ENCODE results near the gene GRIN3A.

GRIN3A gene

DNA sequence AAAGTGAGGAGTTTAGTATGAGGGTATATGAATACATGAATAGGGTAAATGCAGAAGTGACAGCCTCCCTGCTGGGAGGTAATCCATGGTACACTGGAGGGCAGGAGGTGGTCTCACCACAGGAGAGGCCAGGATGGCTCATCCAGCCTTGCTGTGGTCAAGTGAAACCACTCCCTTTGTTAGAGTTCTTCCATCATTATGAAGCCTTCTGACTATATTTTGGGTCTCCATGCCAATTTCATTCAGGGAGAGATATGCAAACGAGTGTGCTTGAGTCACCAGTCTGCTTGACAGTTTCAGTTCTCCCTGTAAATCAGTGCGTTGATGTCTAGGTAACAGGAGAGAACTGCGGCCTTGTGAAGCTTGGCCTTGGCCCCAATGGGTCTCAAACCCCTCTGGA is 160.1 kb downstream of the GRIN3A start:
- DNase-seq (ENCODE audit: low spot score) = peak; percentile 25

GRCh38 chr9:101574731-101575333 is 163.6 kb downstream of the GRIN3A start:
- DNase-seq (ENCODE audit: low spot score) = no peak

DNA sequence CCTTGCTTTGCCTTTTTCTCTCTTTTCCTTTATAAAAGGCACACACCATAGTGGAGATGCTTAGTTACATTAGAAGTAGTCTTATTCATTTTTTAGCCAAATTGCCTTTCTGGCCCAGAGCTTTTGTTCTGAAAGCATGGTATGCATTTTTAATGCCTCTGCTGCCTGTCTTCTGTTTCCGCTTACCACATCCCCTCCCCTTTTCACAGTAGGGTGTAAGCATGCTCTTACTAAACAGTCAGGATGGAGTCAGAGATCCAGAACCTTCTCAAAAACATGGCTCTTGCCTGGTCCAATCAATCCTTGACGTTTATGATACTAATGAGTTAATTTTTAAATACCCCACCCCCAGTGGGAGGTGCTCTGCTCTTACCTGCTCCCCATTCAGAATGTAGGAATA is 166.1 kb downstream of the GRIN3A start:
- no peak for DNase-seq (ENCODE audit: low spot score)

DNA sequence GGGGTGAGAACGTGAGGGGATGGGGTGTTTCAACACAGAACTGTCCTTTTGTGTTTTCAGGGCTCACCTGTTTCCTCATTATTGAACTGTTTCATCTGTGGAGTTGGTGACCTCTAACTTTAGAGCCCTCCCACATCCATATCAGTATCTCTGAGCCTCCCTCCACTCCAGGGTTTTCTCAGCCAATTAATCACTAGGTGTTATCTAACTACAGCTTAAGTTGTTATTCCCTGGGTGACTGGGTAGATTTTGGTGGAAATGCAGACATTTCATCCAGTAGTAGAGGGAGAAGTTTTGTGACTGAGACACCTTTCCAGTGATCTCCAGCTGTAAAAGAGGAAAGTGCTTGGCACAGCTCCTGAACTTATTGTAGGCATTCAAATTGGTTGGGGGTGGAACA is 167.3 kb downstream of the GRIN3A start:
- no peak for DNase-seq (ENCODE audit: low spot score)

- DNase-seq (ENCODE audit: low spot score) = no peak
Observed at GRCh38 chr9:101569741-101570501, 168.5 kb downstream of the GRIN3A start.

DNA sequence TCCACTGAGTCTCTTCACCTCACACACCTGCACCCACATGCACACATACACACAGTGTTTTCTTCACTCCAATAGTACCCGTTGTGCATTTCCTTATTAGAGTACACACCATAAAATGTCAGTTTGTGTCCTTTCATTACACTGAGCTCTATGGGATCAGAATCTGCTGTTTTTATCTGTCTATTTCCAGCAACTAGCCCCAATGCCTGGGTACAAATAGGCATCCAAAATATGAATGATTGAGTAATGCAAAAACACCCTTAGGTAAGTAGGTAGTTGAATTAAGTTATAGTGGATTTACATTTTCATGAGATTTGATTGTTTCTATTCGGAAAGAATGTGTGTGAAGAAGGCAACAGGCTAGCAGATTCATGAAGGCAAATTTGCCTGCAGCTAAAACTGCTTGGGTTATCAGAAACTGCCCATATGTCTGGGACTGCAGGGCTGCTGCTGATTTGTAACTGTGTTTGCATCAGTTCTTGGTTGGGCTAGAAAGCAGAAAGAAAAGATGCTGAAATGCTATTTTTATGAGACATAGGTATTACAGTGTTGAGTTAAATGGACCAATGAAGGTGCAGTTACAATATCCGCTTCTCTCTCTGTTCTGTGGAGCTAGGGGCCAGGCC is 170.6 kb downstream of the GRIN3A start:
- DNase-seq (ENCODE audit: low spot score) = no peak

- peak; percentile 58 for DNase-seq (ENCODE audit: low spot score)
Observed at GRCh38 chr9:101566904-101567724, 171.3 kb downstream of the GRIN3A start.

- no peak for DNase-seq (ENCODE audit: low spot score)
Observed at GRCh38 chr9:101564252-101564651, 174.2 kb downstream of the GRIN3A start.

DNA sequence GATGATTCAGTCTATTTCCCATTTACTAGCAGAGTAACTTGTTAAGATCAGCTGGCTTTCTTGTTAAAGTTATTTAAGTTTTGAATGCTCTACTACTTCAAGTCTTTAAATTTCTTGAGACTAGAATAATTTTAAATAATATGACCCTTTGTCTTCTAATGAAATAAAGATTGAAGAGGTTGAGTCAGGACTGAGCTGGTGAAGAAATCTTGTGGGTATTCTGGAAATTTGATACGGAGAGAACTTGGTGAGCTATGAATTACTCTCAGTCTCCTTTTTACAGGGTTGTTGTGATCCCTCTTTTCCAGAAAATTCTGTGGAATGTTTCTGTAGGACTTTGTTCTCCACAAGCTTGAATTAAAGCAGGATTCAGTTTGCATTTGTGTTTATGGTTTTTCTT is 175.5 kb downstream of the GRIN3A start:
- no peak for DNase-seq (ENCODE audit: low spot score)

DNA sequence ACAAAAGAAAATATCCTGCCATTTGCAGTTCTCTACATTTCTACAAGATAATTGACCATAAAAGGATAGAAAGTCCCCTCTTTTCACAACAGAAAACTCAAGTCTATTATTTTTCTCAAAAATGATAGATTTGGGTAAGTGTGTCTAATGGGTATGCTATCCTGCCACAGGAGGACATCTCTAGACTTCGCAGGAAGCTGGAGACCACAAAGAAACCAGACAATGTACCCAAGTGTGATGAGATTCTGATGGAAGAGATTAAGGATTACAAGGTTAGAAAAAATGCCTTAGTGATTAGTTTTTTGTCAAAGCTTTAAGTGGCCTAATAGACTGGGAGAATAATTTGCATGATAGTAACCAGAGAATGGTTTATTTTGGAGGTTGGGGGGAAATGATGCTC is 176.7 kb downstream of the GRIN3A start:
- DNase-seq (ENCODE audit: low spot score) = no peak

- peak; percentile 26 for DNase-seq (ENCODE audit: low spot score)
Observed at GRCh38 chr9:101549472-101550098, 188.9 kb downstream of the GRIN3A start.

DNA sequence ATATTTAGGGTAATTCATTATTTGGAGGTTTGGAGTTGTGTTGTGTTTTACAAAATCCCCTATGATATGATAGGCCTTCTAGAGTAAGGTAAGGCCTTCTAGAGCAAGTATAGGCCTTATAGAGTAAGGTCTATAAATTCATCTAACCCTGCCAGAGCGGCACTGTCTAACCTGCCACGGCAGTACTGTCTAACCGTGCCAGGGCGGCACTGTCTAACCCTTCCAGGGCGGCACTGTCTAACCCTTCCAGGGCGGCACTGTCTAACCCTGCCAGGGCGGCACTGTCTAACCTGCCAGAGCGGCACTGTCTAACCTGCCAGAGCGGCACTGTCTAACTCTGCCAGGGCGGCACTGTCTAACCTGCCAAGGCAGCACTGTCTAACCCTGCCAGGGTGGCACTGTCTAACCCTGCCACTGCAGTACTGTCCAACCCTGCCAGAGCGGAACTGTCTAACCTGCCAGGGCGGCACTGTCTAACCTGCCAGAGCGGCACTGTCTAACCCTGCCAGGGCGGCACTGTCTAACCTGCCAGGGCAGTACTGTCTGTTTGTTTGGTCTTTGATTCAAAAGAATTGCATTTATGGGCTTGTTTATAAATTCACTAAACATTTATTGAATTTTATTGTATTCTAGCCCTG is 195.2 kb downstream of the GRIN3A start:
- DNase-seq (ENCODE audit: low spot score) = no peak

DNA sequence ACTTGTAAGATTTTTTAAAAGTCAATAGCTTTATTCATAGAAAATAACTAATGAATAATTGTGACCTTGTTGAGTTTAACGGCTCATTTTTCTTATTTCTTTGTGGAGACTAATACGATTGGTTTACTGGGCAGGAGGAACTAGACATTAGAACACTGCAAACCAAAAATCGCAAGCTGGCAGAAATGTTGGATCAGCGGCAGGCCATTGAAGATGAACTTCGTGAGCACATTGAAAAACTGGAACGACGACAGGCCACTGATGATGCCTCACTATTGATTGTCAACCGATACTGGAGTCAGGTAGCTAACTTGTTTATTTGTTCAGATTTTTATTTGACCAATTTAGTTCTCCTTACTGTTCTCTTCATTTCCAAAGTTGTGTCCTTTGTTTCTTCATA is 198.4 kb downstream of the GRIN3A start:
- no peak for DNase-seq (ENCODE audit: low spot score)

GRCh38 chr9:101536938-101537337 is 201.5 kb downstream of the GRIN3A start:
- peak; percentile 9 for DNase-seq (ENCODE audit: low spot score)

DNA sequence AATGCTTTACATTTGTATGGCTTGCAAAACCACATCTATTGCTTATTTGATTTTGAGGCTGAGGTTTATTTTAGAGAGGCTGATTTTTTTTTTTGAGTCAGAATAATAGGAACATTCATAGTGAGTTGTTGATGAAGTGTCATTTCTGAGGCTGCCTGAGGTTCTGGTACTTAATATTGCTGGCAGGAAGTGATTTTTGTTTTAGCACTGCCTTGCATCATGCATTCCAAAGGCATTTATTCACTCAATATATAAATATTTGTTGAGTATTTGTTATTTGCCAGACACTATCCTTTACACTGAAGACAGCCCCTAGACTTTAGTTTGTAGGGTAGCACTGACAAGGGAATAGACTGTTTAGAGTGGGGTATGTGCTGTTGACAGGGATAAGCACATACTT is 202.1 kb downstream of the GRIN3A start:
- peak; percentile 47 for DNase-seq (ENCODE audit: low spot score)

DNA sequence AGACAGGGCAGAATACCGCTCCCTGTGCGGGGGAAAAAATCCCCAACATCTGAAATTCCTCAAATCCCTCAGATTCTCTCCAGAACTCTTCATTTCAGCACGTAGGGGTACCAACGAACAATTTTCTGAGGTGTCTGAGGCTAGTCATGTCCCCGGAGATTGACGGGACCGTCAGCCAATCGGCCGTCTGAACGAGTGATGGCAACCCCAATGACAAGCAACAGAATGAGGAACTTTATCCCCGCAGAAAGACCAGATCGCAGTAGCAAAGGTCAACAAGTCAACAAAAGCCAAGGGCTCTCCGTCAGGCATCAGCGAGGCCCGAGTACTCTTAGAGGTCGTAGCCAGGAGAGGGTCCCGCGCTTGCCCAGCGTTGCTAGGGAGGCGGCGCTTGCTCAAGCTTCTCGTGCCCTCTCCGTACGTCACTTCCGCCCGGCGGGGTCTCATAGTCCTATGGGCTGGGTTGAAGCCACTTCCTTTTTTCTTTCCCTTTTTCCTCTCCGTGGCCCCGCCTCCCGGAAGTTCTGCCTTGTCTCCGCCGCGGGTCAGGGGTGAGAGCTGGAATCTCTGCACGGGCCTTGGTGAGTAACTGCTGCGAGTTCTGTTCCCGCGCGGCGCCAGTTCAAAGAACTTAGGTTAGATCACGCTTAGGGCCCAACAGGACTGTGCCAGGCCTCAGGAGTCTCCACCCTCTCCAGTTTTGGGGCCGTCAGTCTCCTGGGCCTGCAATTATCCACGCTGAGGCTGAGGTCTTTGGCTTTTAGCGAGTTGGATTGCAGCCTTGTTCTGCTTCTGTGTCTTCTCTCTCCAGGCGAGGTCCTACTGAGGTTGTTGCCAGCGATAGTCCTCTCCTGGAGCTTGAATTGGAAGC is 204.9 kb downstream of the GRIN3A start, which contains the start of gene RNF20:
RNF20 (plus strand) TSS at position 520 of the 871 bp plus-strand sequence. CDS start 1,571 bp downstream, outside the sequence.
- DNase-seq (ENCODE audit: low spot score) = peak; percentile 99

DNA sequence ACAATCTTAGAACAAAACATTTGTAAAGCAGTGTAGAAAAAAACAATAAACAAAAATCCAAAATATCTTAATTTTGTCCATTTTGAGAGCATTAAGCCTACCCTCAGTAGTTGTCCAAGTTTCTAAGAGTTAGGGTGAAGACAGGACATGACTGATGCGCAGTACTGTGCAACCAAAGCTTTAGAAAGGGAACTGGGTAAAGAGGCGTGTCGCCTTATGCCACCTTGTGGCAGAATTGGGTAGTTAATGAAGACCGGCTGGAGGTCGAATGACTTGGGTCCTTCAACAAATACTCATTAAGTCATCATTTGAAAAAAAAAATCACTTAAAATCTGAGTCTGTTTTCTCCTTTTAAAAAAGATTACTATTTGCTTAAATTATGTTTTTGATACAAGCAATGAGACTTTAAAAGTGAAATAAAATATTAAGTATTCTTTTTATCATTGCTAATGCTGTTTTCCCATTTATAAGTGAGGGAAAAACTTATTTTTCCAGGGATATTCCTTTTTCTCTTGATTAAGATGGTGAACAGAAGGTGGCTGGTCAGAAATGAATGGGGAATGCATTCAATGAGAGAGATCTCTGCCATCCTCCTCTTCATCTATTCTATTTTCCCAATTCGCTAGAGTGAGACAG is 208.3 kb downstream of the GRIN3A start:
- peak; percentile 74 for DNase-seq (ENCODE audit: low spot score)

GRCh38 chr9:101528015-101528414 is 210.4 kb downstream of the GRIN3A start:
- DNase-seq (ENCODE audit: low spot score) = no peak

DNA sequence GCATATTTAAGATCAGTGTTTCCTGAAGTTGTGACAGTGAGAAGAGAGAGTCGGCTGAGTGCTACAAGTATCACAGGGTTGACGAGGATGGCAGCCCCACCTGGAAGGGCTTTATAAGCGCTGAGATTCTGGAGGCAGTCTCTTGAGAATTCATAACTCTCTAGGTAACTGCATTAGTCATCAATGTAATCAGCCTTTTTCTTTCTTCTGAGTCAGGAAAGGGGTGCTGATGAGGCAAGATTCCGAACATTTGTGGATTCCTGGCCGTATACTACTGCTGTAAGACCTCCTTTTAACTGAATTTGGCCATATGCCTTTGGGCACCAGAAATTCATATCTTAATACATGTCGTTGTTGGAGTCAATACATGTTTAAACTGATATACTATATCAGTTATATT is 211.4 kb downstream of the GRIN3A start:
- peak; percentile 7 for DNase-seq (ENCODE audit: low spot score)

DNA sequence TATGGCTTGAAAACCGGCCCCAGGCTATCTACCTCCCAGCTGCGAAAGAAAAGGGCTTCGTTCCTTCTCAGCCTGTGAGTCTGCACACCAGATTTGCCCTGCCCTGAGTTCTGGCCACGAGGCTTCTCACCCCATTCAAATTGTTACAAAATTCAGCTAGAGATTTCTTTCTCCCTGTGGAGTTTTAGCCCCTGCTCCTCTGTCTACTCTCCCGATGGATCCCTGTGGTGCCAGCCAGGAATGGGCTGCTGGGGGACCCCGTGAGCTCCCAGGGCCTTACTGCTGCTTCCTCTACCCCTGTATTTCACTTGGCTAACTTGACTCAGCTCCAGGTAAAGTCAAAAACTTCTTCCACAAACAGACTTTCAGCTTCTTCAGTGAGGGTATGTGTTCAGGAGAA is 214.1 kb downstream of the GRIN3A start:
- DNase-seq (ENCODE audit: low spot score) = no peak

All from kidney tubule cell (primary cell).